ENCODE data around the gene RIPK3. TPM values are rescaled to one million over a fixed set of nuclear protein-coding genes. Genes with fewer than 3 reads are reported as not detected.

The RIPK3 gene
- total and polyA plus RNA-seq, 2 experiments from 2014 or later, result 4.8 to 7.0 TPM

DNA sequence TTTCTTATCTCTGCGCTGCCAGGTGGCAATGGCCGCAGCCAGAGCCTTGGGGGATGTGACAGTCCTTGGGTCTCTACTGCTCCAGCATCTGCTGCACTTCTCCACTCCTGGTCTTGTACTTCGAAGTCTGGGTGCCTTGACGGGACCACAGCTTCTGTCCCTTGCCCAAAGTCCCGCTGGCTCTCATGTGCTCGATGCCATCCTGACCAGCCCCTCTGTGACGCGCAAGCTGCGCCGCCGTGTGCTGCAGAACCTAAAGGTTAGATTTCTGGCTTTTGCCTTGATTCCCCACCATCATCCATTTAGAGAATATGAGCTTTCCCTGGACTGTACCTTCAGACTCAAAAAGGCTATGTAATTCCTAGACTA, 35.8 kb downstream of the RIPK3 start:
- H3K27me3 ChIP-seq, result no peaks in the 10 kb centered on the region
- no peaks in the 10 kb centered on the region for H3K9me3 ChIP-seq (ENCODE audit: low read depth)
- no peaks in the 10 kb centered on the region for H3K9me2 ChIP-seq (replicated peaks; ENCODE audit: insufficient read depth)
- no peak overlapping the region for H2AFZ ChIP-seq
- no peak overlapping the region for H3K4me2 ChIP-seq
- peaks cover 14% of the 10 kb centered on the region for H3K4me1 ChIP-seq (ENCODE audit: insufficient read depth)
- no peaks in the 10 kb centered on the region for H3K36me3 ChIP-seq (replicated peaks; ENCODE audit: insufficient read depth, low read depth)
- 99% methylated on average over 11 of the region's 11 CpGs for WGBS (ENCODE audit: low lambda C conversion rate, missing lambda C conversion rate)
- no peak for TF ChIP-seq CTCF (IDR thresholded peaks at IDR 0.05; ENCODE audit: poor library complexity)
- TF ChIP-seq EZH2 (IDR thresholded peaks at IDR 0.05; ENCODE audit: borderline replicate concordance), result no peak
- TF ChIP-seq EZH2phosphoT487 (IDR thresholded peaks at IDR 0.05; ENCODE audit: low read depth, severe bottlenecking, unreplicated experiment), result no peak
- no peak overlapping the region for H3K4me3 ChIP-seq
- no peaks in the 10 kb centered on the region for H4K20me1 ChIP-seq (ENCODE audit: insufficient read depth, poor library complexity, severe bottlenecking)
- H3K79me2 ChIP-seq, result peaks cover 22% of the 10 kb centered on the region
- no peak overlapping the region for H3K27ac ChIP-seq
- DNase-seq (ENCODE audit: low spot score), result no peak

- peak overlapping the region; percentile 85 for H3K4me2 ChIP-seq
- no peaks in the 10 kb centered on the region for H3K9me2 ChIP-seq (replicated peaks; ENCODE audit: insufficient read depth)
- peaks cover 20% of the 10 kb centered on the region for H3K4me1 ChIP-seq (ENCODE audit: insufficient read depth)
- 40% methylated on average over 16 of the region's 16 CpGs for WGBS (ENCODE audit: low lambda C conversion rate, missing lambda C conversion rate)
- H3K36me3 ChIP-seq (replicated peaks; ENCODE audit: insufficient read depth, low read depth), result no peaks in the 10 kb centered on the region
- no peaks in the 10 kb centered on the region for H3K27me3 ChIP-seq
- TF ChIP-seq CTCF (IDR thresholded peaks at IDR 0.05; ENCODE audit: poor library complexity), result no peak
- TF ChIP-seq EZH2 (IDR thresholded peaks at IDR 0.05; ENCODE audit: borderline replicate concordance), result no peak
- TF ChIP-seq EZH2phosphoT487 (IDR thresholded peaks at IDR 0.05; ENCODE audit: low read depth, severe bottlenecking, unreplicated experiment), result no peak
- peaks cover 29% of the 10 kb centered on the region for H3K79me2 ChIP-seq
- H3K27ac ChIP-seq, result peak overlapping the region; percentile 88
- no peaks in the 10 kb centered on the region for H4K20me1 ChIP-seq (ENCODE audit: insufficient read depth, poor library complexity, severe bottlenecking)
- H3K4me3 ChIP-seq, result peak overlapping the region; percentile 87
- no peaks in the 10 kb centered on the region for H3K9me3 ChIP-seq (ENCODE audit: low read depth)
- H2AFZ ChIP-seq, result peak overlapping the region; percentile 67
- DNase-seq (ENCODE audit: low spot score), result no peak
Measured at GRCh38 chr14:24300326-24300980, 39.3 kb downstream of the RIPK3 start.

DNA sequence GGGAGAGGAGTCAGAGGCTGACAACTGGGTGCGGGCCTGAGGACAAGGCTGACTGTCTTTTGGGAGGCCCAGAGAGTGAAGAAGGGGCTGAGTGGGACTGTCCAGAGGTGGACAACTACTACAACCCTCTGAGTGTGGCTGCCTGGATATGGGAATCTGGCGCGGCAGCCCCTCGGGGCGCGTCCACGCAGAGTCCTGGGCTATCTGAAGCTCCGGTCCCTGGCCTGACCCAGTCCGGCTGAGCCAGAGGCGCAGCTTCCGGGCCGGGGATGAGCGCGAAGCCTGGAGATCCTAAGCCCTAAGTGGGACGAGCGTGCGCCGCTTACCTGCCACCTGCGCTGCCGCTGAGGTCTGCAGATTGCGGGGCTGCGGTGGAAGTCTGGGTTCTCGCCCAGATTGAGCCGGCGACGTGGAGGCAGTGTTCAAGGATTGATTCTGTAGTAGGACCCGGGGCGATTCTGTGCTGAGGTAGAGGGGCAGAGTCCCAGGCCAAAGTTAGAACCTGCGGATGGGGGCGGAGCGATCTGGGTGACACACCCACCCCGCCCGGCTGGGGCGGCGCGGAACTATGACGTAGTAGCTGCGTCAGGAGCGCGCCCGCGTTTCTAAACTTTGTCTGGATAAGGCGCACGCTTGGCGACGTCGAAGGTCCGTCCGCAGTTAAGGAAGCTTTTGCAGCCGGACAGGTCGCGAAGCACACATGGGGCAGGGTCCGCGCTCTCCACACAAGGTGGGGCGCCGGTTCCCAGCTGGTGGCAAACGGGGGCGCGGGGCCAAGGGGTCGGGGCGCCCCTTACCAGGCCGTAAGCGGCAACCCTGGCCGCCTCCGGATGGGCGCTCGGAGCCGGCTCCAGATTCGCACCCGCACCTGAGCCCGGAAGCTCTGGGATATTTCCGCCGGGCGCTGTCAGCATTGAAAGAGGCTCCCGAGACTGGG, 40.3 kb downstream of the RIPK3 start, which contains the start of the genes DHRS1 and NOP9:
Gene DHRS1, minus strand, starts transcription at position 526 of the 937 bp plus-strand sequence. CDS start 674 bp downstream, outside the sequence.
Gene NOP9, plus strand, starts transcription at position 596 of the 937 bp plus-strand sequence. Its CDS starts 105 bp downstream, at position 701.
- H3K27ac ChIP-seq, result peak within 1 kb of the TSS; percentile 95
- H2AFZ ChIP-seq, result peak within 1 kb of the TSS; percentile 67
- DNase-seq (ENCODE audit: low spot score), result peak; percentile 96
- no peak for TF ChIP-seq EZH2phosphoT487 (IDR thresholded peaks at IDR 0.05; ENCODE audit: low read depth, severe bottlenecking, unreplicated experiment)
- TF ChIP-seq EZH2 (IDR thresholded peaks at IDR 0.05; ENCODE audit: borderline replicate concordance), result no peak
- TF ChIP-seq CTCF (IDR thresholded peaks at IDR 0.05; ENCODE audit: poor library complexity), result no peak
- no peaks in the 10 kb centered on the region for H3K36me3 ChIP-seq (replicated peaks; ENCODE audit: insufficient read depth, low read depth)
- WGBS (ENCODE audit: low lambda C conversion rate, missing lambda C conversion rate), result 2% methylated on average over 75 of the region's 75 CpGs
- H3K4me1 ChIP-seq (ENCODE audit: insufficient read depth), result peaks cover 20% of the 10 kb centered on the region
- H3K27me3 ChIP-seq, result no peaks in the 10 kb centered on the region
- no peaks in the 10 kb centered on the region for H4K20me1 ChIP-seq (ENCODE audit: insufficient read depth, poor library complexity, severe bottlenecking)
- H3K9me2 ChIP-seq (replicated peaks; ENCODE audit: insufficient read depth), result no peaks in the 10 kb centered on the region
- peaks cover 29% of the 10 kb centered on the region for H3K79me2 ChIP-seq
- H3K9me3 ChIP-seq (ENCODE audit: low read depth), result no peaks in the 10 kb centered on the region
- peak within 1 kb of the TSS; percentile 85 for H3K4me2 ChIP-seq
- peak within 1 kb of the TSS; percentile 87 for H3K4me3 ChIP-seq
